Stimulated activated CD4-positive, alpha-beta T cell treated with anti-CD3 and anti-CD28 coated beads, TNF-alpha, amount 100 ng/mL, for 24 hours (primary cell): ENCODE measurements around the gene IL1R2.

Experiments used
- DNase-seq, 3 experiments: peaks; one replicate each; pipeline ENCODE4 v3.0.0-alpha.2; 2020; ENCODE audit warnings: low read depth in 3 of 3

The IL1R2 gene

GRCh38 chr2:101974663-101975062 is 17.1 kb upstream of the IL1R2 start:
- DNase-seq, result no peak

GRCh38 chr2:101975171-101975870 is 16.4 kb upstream of the IL1R2 start:
- no peak for DNase-seq

GRCh38 chr2:101976891-101977290 is 14.9 kb upstream of the IL1R2 start:
- DNase-seq, result no peak

- no peak for DNase-seq
Observed at GRCh38 chr2:101980368-101980767, 11.4 kb upstream of the IL1R2 start.

GRCh38 chr2:101981066-101981465 is 10.7 kb upstream of the IL1R2 start:
- DNase-seq, result no peak

GRCh38 chr2:101981504-101981903 is 10.3 kb upstream of the IL1R2 start:
- DNase-seq, result no peak

GRCh38 chr2:101982495-101983029 is 9.2 kb upstream of the IL1R2 start:
- no peak for DNase-seq

- no peak for DNase-seq
Observed at GRCh38 chr2:101983486-101983885, 8.3 kb upstream of the IL1R2 start.

GRCh38 chr2:101983928-101984327 is 7.8 kb upstream of the IL1R2 start:
- no peak for DNase-seq

GRCh38 chr2:101984656-101985055 is 7.1 kb upstream of the IL1R2 start:
- DNase-seq, result no peak

GRCh38 chr2:101985101-101985792 is 6.5 kb upstream of the IL1R2 start:
- DNase-seq, result no peak

- no peak for DNase-seq
Observed at GRCh38 chr2:101985793-101986164, 6.0 kb upstream of the IL1R2 start.

GRCh38 chr2:101986376-101986775 is 5.4 kb upstream of the IL1R2 start:
- no peak for DNase-seq

GRCh38 chr2:101986804-101987740 is 4.7 kb upstream of the IL1R2 start:
- DNase-seq, result no peak

GRCh38 chr2:101987832-101988231 is 3.9 kb upstream of the IL1R2 start:
- DNase-seq, result no peak

GRCh38 chr2:101988541-101988940 is 3.2 kb upstream of the IL1R2 start:
- no peak for DNase-seq

GRCh38 chr2:101989740-101990460 is 1.9 kb upstream of the IL1R2 start:
- no peak for DNase-seq

GRCh38 chr2:101993772-101994171 is 2.0 kb downstream of the IL1R2 start:
- no peak for DNase-seq

GRCh38 chr2:101995019-101995418 is 3.3 kb downstream of the IL1R2 start:
- no peak for DNase-seq

GRCh38 chr2:101995804-101996203 is 4.0 kb downstream of the IL1R2 start:
- DNase-seq, result no peak

GRCh38 chr2:101998556-101998895 is 6.8 kb downstream of the IL1R2 start:
- no peak for DNase-seq
